Kasumi-1 (cell line): Measurements from ENCODE around the gene FAM25C.
"Not testable (repeated sequence)": the region's sequence is repeated elsewhere in the genome, so short reads cannot be mapped to it uniquely, and the experiment has no call there.

Experiments used
- DNase-seq, 2 experiments: peaks; one replicate each; lab custom pipeline; 2025; lab: John Stamatoyannopoulos, UW

Gene FAM25C

DNA sequence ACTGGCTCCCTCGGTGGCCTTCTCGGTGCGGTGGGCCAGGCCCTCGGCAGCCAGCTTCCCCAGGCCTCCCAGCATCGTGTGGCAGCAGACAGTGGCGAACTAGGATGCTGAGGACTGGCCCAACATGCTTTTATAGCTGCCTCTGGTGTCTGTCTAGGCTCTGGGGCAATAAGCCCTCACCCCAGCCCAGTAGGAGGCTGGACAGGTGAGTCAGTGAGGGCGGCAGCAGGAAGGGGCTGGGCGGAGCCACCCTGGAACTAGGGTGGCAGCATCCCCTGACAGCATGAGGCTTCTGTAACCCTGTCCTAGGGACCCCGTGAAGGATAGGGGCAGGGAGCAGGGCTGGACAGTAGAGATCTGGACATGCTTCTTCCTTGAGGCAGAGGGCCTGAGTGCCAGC is at the start of gene FAM25C:
FAM25C (minus strand) TSS at position 101 of the 400 bp plus-strand sequence; CDS start at position 75, 26 bp downstream.
- DNase-seq, result not testable (repeated sequence)

DNA sequence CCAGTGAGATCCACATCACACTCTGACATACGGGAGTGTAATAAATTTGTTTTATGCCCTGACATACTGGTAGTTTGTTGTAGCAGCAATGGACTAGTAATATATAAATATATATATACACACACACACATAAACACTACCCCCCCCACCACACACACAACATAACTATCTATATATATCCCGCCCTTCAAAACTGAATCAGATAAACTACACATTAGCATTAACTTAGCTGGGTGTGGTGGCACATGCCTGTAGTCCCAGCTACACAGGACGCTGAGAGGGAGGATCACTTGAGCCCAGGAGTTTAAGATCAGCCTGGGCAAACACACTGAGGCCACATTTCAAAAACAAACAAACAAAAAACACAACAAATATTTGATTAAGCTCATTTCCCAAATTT is 45.0 kb upstream of the FAM25C start:
- not testable (repeated sequence) for DNase-seq

DNA sequence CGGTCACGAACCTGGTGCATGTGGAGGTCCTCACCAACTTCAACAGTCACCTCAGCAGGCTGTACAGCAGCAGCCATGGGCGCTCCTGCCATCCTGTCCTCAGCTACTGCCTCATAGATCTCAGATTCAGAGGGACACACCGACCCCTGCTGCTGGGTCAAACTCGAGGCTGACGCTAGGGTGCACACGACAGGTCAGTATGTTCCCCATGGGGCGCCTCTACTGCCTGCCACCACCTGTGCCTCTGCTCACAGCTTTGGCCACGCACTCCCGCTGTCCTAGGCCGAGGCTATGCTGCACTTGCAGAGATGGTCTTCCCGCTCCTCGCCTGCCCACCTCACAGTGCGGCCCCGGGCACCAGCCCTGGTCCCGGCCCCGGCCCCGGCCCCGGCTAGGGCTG is 31.8 kb upstream of the FAM25C start:
- DNase-seq, result not testable (repeated sequence)

DNA sequence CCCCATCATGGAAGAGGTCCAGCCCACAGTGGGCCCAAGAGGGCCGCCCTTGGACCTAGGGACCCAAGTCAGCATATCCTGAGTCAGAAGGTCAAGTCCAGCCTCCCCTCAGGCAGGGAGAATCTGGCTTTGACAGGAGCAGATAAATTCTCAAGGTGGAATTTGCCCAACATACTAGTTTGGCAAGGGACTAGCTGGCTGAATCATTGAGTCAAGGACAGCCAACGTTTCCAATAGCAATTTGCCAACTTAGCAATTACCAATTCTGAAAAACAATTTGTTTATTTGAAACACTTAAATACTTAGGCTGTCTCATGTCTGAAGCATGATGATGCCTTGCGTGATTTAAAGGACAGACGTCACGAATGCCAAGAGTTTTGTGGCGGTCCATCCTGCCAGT is 2.7 kb upstream of the FAM25C start:
- not testable (repeated sequence) for DNase-seq

DNA sequence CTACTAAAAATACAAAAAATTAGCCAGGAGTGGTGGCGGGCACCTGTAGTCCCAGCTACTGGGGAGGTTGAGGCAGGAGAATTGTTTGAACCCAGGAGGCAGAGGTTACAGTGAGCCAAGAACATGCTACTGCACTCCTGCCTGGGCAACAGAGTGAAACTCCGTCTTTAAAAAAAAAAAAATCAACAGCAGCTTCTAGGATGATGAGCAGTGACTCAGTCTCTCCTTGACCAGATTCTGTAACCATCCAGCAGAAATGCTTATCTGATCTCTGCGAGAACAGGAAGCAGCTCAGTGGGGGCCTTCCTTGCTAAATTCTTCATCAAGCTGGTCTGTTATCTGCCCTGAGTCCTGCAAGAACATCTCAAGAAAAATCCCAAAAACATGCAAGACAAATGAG is 5.5 kb downstream of the FAM25C start:
- not testable (repeated sequence) for DNase-seq

DNA sequence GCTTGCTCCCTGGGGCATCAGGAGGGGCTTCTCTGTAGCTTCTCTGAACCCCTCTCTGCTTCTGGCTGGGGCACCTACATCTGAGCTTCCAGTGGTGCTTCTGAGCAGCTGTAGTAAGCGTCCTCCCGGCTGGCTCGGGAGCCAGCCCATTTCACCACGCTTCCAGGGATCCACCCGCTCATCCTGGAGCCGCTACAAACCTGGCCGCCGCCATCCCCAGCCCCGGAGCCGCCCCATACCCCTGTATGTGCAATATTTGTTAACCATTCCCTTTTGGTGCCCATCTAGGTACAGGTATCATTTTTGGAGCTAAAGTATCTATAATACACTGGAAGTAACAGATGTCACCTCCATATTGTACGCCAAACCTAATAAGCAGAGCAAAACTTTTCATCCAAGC is 7.0 kb downstream of the FAM25C start:
- not testable (repeated sequence) for DNase-seq

DNA sequence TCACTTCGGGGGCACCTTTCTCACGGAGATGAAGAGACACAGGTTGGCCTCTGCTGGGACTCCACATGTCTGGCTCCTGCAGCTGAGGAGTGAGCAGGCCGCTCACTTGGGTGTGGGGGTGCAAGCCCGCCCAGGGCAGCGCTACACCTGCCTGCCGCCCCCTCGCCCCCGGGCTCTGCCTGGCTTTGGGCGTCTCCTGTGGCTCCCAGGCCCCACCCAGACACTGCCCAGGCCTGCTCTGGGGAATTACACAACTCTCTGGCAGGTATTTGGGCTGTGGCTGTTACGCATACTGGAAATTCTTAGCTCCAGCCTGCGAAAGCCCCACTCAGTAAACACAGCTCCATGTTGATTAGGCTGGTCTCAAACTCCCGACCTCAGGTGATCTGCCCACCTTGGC is 7.9 kb downstream of the FAM25C start:
- DNase-seq, result not testable (repeated sequence)

DNA sequence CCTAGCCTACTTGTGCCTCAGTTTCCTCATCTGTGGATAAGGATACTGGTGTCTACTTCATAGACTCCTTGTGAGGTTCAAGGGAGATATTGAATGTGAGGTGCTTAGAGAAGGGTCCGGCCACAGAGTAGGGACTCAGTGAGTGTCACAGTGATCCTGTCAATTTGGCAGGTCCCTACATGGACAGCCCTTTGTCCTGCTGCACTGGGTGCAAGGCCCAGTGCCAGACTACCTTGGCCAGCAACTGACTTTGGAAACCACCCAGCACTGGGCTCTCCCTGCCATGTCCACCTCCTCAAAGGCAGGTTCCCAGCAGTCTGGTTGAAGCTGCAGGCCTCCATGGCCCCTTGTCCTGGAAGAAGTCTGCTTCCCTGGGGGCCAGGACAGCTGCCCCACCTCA is 9.5 kb downstream of the FAM25C start:
- DNase-seq, result not testable (repeated sequence)

DNA sequence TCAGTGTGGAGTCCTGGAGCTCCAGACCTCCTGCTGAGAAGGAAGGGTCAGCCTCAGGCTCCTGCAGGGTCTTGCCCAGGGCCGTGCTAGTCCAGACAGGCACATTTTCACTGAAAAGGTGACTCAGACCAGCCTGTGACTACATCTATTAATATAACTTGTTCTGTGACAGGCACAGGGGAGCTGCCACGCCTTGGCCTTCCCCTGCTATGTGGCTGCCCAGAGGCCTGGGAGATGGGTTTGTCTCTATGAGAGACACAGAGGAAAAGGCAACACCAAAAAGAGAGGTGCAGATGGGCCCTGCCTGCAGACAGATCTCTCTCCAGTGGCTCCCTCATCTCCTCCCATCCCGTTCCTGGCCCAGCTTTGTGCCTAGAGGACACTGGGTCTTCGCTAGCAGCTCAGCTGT is 10.0 kb downstream of the FAM25C start:
- DNase-seq, result not testable (repeated sequence)

DNA sequence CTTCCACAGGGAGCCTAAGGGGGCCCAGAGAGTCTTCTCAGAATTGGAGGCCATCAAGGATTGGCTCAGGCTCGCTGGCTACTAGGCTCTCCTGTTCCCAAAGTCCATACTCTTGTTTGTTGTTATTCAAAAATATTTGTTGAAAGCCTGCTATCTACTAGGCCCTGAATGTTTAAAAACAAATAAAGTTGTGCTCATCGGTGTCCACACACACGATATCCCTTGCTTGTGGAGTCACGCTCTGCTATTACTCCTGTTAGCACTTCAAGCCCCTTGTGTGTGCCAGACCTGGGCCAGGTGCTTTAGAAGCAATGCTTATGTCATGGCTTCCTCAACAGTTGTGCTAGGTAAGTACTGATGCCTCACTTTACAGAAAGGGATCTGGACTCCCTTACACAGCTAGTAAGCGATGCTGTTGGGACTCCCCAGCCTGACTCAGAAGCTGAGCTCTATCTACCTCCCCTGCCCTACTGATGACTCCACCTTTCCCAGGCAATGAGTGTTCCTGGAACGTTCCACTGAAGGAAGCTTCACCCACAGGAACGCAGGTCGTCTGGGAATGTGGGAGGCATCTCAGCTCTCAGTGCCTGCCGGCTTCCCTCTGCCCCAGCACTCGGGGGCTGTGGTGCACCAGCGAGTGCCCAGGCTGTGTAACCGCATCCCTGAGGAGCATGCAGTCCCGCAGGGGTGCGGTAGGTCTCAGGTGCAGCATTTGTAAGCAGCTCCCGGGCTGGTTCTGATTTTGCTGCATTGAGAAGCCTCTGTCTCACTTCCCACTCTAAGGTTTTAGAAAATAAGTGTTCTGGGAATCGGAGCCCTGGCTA is 10.7 kb downstream of the FAM25C start:
- DNase-seq, result not testable (repeated sequence)

DNA sequence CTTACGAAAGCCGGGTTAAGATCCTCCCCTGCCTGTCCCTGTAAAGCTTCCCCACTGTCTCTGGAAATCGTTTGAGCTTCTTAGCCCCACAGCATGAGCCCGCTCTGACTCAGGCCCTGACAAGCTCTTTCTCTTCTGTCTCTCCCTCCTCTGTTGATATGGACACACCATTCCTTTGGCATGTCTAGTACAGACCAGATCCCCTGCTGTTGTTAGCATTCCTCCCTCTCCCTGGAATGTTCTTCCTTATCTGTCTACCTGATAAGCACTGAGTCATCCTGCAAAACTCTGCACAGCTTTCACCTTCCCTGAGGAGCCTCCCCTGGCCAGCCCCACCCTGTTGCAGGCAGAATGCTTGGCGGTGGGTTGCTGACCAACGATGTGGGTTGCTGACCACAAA is 11.6 kb downstream of the FAM25C start:
- not testable (repeated sequence) for DNase-seq

DNA sequence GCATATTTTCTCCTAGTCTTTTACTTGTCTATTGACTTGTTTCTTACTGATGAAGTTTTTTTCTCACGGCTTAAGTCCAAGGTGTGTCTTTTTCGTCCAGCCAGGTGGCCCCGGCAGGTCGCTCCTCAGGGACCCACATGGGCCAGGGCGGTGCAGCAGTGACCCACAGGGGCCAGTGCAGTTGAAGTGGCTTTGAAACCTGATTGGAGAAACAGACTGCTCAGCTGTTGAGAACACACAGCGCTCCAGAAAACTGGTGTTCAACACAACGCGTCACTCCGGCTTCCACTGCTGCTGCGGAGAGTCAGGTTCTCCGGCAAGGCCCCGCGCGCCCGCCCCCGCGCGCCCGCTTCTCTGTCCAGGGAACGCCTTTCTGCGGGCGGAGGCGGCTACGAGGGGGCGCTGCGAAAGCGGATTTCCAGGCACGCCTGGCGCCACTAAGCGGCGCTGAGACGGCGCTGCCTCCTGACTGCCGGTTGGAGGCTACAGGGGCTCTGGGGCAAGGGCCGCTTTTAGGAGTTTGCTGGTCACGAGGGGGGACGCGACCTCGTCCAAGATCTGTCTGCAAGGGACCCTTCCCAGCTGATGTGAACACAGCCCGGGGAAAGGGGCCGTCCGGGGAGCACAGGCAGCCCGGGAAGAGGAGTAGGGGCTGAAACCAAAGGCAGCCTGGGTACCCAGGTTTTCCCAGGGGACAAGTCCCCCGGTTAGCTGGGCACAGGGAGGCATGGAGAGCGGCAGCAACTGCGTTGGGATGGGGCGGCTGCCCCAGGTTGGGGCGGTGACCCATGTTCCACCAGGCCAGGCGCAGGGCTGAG is 13.0 kb downstream of the FAM25C start:
- not testable (repeated sequence) for DNase-seq

DNA sequence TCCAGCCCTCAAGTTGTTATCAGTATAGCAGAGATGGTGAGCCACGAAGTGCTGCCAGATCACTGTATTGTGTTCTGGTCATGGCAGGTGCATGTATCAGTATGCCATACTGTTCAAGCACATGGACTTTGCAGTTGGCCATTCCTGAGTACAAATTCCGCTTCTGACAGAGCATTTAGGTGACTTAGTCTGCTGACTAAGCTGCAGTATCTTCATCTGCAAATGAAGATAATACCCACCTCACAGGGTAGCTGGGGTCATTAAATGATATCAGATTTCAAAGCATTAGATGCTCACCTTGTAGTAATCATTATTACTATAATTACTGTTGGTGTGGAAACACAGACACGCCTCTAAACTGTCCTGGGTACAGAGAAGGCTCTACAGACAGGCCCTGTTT is 24.2 kb downstream of the FAM25C start:
- DNase-seq, result not testable (repeated sequence)

DNA sequence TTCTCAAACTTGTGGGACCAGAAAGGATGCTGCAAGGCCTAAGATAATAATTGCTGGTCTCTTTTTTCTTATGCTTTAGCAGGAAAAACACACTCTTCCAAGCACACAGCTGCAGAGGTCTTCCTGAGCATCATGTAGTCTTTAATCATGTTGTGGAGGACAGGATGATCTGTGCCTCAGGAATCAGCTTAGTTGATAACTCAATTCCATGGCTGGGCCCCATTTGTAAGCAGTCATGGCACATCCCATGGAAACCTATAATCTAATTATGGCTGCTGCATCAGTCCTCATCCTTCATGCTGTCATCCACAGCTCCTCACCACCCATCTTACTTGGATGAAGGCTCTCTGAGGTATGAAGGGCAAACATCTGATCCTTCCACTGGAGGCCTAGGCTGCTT is 26.5 kb downstream of the FAM25C start:
- not testable (repeated sequence) for DNase-seq

DNA sequence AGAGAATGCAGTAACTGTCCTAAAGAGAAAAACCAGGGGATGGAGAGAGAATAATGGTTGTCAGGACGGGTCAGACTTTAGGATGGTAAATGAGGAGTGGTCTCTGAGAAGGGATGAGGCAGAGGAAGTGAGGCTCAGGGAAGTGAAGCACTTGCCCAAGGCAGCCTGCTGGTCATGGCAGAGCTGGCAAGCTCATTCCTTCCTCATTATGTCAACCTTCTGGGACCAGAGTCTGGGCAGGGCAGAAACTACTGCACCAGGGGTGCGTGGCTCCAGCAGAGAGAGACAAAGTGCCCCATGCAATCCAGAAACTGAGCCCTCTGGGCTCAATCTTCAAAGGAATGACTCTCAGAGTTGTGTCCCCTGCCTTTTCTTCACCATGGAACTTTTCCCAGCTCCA is 27.5 kb downstream of the FAM25C start:
- DNase-seq, result not testable (repeated sequence)

DNA sequence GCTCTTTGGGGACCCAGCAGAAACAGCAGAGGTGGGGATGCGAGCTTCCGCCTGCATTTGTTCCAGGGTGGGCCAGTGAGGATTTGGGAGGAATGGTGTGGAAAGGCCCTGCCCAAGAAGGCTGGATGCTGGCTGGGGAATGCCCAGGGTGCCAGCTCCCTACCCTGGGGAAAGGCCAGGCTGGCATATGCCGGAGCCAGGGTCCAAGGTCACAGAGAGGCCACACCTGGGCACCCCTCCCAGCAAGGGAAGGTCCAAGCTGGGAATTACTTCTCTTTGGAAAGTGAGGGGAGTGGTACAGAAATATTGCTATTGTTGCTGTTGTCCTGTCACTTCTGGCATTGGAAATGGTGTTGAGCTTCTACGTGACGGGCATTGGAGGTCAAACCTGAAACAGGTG is 28.0 kb downstream of the FAM25C start:
- not testable (repeated sequence) for DNase-seq

DNA sequence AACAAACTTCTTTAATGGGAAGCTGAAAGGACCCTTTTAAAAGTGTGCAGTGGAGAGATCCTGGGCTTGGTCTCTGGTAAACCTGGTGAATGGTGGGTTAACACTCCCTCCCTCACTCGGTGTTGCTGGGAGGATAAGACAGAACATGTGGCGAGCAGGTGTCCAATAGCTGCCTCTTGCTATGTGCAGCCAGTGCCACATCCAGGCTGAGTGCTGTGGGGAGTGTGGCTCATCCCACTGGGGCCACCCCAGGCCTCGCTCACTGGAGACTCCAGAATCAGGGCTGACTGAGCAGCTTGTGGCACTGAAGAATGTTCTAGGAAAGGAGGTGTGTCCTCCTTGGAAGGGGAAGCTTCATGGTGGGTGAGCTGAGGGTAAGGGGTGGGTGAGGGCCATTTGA is 29.5 kb downstream of the FAM25C start:
- not testable (repeated sequence) for DNase-seq

DNA sequence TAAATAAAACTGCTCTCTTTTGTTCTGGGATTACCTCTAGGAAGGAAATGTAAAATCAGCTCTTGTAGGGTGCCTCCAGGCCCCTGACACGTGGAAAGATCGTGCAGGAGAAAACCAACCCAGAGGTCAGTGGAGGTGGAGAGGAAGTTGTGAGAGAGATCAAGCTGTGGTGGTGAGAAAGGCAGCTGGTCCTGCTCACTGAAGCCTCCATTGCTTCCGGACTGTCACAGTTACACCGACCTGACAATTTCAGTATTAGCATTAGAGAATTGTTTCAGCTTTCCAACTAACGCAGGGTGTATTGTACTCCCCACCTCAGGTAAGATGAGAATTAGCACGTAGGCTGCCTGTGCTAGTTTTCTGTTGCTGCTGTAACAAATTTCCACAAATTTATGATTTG is 30.6 kb downstream of the FAM25C start:
- DNase-seq, result not testable (repeated sequence)

DNA sequence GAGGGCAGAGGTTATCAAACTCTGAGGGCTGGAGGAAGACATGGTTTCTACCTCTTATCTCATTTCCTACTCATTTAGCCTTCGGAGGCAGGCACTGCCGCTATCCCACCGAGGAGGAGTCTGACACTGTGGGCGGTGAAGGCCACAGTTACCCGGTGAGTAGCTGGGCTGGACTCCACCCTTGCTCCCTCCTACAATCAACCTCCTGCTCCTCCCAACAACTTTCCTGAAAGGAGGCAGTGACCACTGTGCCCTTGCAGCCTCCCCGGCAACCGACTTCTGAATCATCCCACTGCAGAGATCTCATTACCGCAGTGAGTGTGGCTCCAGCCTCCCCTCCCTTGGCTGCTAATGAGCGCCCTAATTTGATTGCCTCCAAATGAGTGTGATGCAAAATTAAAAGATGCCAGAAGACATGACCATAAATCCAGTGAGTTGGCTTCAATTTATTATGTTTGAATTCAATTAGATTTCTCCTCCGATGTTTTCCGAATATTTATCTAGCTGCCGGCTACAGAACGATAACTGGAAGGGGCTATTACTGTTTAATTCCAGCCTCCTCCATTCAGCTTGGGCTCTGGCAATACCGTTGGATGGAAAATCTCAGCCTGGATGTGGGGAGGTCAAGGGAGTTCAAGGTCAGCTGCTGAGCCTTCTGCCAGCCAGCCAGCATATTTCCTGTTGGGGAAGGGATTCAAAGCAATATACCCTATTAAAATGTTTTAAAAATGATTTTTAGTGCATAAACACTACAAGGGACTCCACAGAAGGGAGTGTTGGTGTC is 35.1 kb downstream of the FAM25C start:
- DNase-seq, result not testable (repeated sequence)

DNA sequence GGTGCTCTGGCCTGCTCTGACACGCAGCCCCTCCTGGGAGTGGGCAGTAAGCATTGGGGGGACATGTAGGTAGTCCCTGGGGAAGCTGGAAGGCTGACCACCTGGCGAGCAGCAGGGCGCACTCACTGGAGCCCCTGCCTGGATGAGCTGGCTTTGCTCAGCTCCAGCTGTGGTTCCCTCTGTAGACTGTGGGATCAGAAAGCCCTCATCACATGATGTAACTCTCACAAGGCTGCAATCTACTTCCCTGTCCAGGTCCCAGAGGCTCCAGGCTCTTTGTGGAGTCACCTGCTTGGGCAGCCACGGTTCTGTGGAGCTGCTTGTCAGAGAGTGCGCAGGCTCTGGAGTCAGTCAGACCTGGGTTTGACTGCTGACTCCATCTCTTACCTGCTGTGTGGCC is 36.8 kb downstream of the FAM25C start:
- DNase-seq, result not testable (repeated sequence)

DNA sequence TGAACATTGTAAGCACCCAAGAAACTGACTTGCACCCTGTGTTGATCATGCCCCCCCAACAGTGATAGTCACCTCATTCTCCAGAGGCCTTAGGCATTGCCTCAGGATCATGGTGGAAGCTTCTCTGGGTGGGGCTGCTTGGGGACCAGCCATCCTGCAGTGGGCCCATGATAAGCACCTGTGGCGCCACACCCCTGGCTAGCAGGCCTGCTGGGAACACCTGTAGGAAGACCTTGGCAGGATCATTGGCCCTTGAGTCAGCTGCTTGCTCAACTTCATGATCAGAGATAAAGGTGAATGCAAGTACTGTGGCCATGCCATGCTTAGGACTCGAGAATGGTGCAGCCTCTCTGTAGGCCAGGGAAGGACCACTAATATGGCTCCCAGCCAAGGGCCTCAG is 38.9 kb downstream of the FAM25C start:
- not testable (repeated sequence) for DNase-seq

DNA sequence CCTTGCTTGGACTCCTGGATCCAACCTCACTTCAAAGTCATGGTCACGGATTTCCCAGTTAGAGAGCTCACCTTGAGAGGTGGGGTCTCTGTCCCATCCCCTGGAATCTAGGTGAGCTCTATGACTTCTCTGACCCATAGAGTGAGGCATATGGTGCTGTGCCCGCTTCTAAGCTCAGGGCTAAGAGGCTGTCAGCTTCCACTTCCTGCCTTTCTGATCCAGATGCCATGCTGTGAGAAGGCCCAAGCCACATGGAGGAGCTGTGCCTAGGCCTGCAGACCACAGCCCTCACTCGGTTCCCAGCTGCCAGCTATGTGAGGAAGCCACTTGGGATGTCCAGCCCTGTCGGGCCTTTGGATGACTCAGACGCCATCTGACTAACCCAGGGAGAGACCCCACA is 39.9 kb downstream of the FAM25C start:
- not testable (repeated sequence) for DNase-seq
